K562 (cell line): ENCODE measurements around the gene FTO. TPM values are rescaled to one million over a fixed set of nuclear protein-coding genes. Genes with fewer than 3 reads are reported as not detected.

Experiments used
- ATAC-seq: fragments of 200-7000 bp; cut with Tn5 transposase; 3 replicates; pipeline ENCODE4 v1.9.1; 2020; ENCODE audit warnings: moderate library complexity
- BruUV-seq: library from RNA; stranded (reverse); fragments of 400-500 nt; replicated peaks from 2 replicates; lab custom pipeline; 2021; lab: Mats Ljungman, UMichigan
- CTCF ChIA-PET: fragments of 300-600 bp; formaldehyde crosslinking; extraction: SDS; loops from one replicate; lab custom pipeline; 2021; ENCODE audit warnings: low intra/inter-chr PET ratio; lab: Yijun Ruan, JAX
- POLR2A ChIA-PET: fragments of 300-600, 350-650 bp; sonication (Branson Sonifier 250); formaldehyde crosslinking; extraction: SDS; loops from one replicate; lab custom pipeline; 2021; ENCODE audit warnings: antibody characterized with exemption, inconsistent platforms; lab: Yijun Ruan, JAX
- DNase-seq, 4 experiments: peaks; one replicate each; pipeline versions ENCODE4 v3.0.0 to v3.0.0-alpha.2; 2011 to 2018; ENCODE audit warnings: low spot score in 3 of 4, mixed read lengths in 3 of 4; ENCODE audit errors: extremely low read depth in 1 of 4
- FAIRE-seq: peaks from 2 replicates; lab custom pipeline; 2011; peaks lifted over from hg19 to GRCh38; lab: Jason Lieb, UNC
- H2AFZ ChIP-seq: 2 replicates; pipeline ENCODE4 v1.6.0; 2011; ENCODE audit warnings: low read depth, low read length, control low read depth, inconsistent platforms
- H3K27ac ChIP-seq: fragments of 200-600 bp; 3 replicates; pipeline ENCODE4 v1.8.0; 2011; ENCODE audit warnings: low read depth, mild to moderate bottlenecking, control low read depth, inconsistent platforms, low read length, moderate library complexity, mixed read lengths; ENCODE audit errors: extremely low read depth
- H3K27me3 ChIP-seq, 2 experiments: fragments of 300-600 bp in 1 of 2; 2 replicates in 1 of 2; 3 replicates in 1 of 2; pipeline versions ENCODE4 v1.6.0 to v1.8.0; 2011; ENCODE audit warnings: inconsistent platforms in 2 of 2, low read length in 2 of 2, mild to moderate bottlenecking in 1 of 2, mixed read lengths in 1 of 2, moderate library complexity in 1 of 2; ENCODE audit not compliant: control insufficient read depth in 2 of 2, insufficient read depth in 2 of 2
- H3K36me3 ChIP-seq: fragments of 300-600 bp; 3 replicates; pipeline ENCODE4 v1.8.0; 2011; ENCODE audit warnings: mild to moderate bottlenecking, low read length, inconsistent platforms; ENCODE audit not compliant: control insufficient read depth, insufficient read depth
- H3K4me1 ChIP-seq, 2 experiments: fragments of 200-600 bp in 1 of 2; replicated peaks in 1 of 2; 2 replicates in 1 of 2; 3 replicates in 1 of 2; pipeline versions ENCODE4 v1.5.1 to v1.8.0; 2011; ENCODE audit warnings: inconsistent platforms in 2 of 2, low read length in 2 of 2, mild to moderate bottlenecking in 1 of 2, mixed read lengths in 1 of 2, moderate library complexity in 1 of 2; ENCODE audit not compliant: control insufficient read depth in 2 of 2, insufficient read depth in 2 of 2
- H3K4me2 ChIP-seq: 2 replicates; pipeline ENCODE4 v1.6.1; 2011; ENCODE audit warnings: low read length, control low read depth, inconsistent platforms, mixed read lengths; ENCODE audit not compliant: insufficient read depth
- H3K4me3 ChIP-seq: fragments of 200-600 bp; sonication (generic), shearing (Covaris generic); 2 replicates; pipeline ENCODE4 v1.5.1; 2016; ENCODE audit warnings: control low read depth, inconsistent platforms
- H3K79me2 ChIP-seq: fragments of 200-600 bp; 3 replicates; pipeline ENCODE4 v1.8.0; 2011; ENCODE audit warnings: low read length, inconsistent platforms; ENCODE audit not compliant: control insufficient read depth, insufficient read depth
- H3K9ac ChIP-seq, 2 experiments: 2 replicates each; pipeline versions ENCODE4 v1.6.0 to v1.6.1; 2011; ENCODE audit warnings: low read depth in 2 of 2, low read length in 2 of 2, control low read depth in 1 of 2, inconsistent platforms in 1 of 2, mild to moderate bottlenecking in 1 of 2, mixed read lengths in 1 of 2; ENCODE audit not compliant: insufficient read depth in 1 of 2
- H3K9me1 ChIP-seq: one replicate; pipeline ENCODE4 v1.6.0; 2011; ENCODE audit warnings: inconsistent platforms, mild to moderate bottlenecking, low read length, moderate library complexity; ENCODE audit not compliant: control insufficient read depth, insufficient read depth
- H3K9me3 ChIP-seq: replicated peaks from 2 replicates; pipeline ENCODE4 v1.5.1; 2011; ENCODE audit warnings: low read depth, low read length, inconsistent platforms; ENCODE audit not compliant: control insufficient read depth, insufficient read depth
- H4K20me1 ChIP-seq: replicated peaks from 2 replicates; pipeline ENCODE4 v1.6.1; 2011; ENCODE audit warnings: low read length, inconsistent platforms, mixed read lengths; ENCODE audit not compliant: control insufficient read depth, insufficient read depth
- CBFA2T3 ChIP-seq: fragments of 450-650 bp; IDR thresholded peaks from 2 replicates; pipeline ENCODE4 v1.6.1; 2017
- CREB3 ChIP-seq: fragments of 450-650 bp; conservative IDR thresholded peaks from 2 replicates; pipeline ENCODE4 v1.6.1; 2016; ENCODE audit warnings: missing genetic modification characterization, low read depth, mild to moderate bottlenecking, missing compliant biosample characterization, moderate library complexity
- PHB2 ChIP-seq: fragments of 450-650 bp; IDR thresholded peaks from 2 replicates; pipeline ENCODE4 v1.6.1; 2017; ENCODE audit warnings: low read depth
- PKNOX1 ChIP-seq: fragments of 450-650 bp; IDR thresholded peaks from 2 replicates; pipeline ENCODE4 v1.6.1; 2016
- SOX6 ChIP-seq: fragments of 450-650 bp; IDR thresholded peaks from 2 replicates; pipeline ENCODE4 v1.6.1; 2014; ENCODE audit warnings: mild to moderate bottlenecking
- TCF3 ChIP-seq: sonication (generic); formaldehyde crosslinking; IDR thresholded peaks from 2 replicates; pipeline ENCODE4 v1.4.0; 2020; ENCODE audit warnings: mild to moderate bottlenecking, missing genetic modification reagents
- XRCC5 ChIP-seq: fragments of 200-400 bp; formaldehyde crosslinking; IDR thresholded peaks from 2 replicates; pipeline ENCODE4 v1.6.1; 2017; ENCODE audit warnings: low read depth, mild to moderate bottlenecking, low read length
- ZC3H8 ChIP-seq: fragments of 450-650 bp; IDR thresholded peaks from 2 replicates; pipeline ENCODE4 v1.6.1; 2017
- ZNF12 ChIP-seq: sonication (generic); formaldehyde crosslinking; IDR thresholded peaks from 2 replicates; pipeline ENCODE4 v1.4.0; 2020; ENCODE audit warnings: mild to moderate bottlenecking, missing genetic modification reagents
- ZNF445 ChIP-seq: fragments of 250-450 bp; sonication (Bioruptor Pico); IDR thresholded peaks from 2 replicates; pipeline ENCODE4 v1.4.0; 2020; ENCODE audit warnings: low read depth, mild to moderate bottlenecking, moderate library complexity
- WGBS: fragments of 100-300 bp; shearing (Covaris generic); methylation state at CpG from one replicate; pipeline ENCODE4 v1.1.6; 2016; ENCODE audit warnings: low coverage, mixed read lengths; ENCODE audit not compliant: insufficient coverage; ENCODE audit errors: missing lambda C conversion rate; 5-methylcytosine and 5-hydroxymethylcytosine counted together
- in situ Hi-C: fragments of 300-500 bp; cut with MboI; formaldehyde crosslinking; loops from 4 replicates; pipeline ENCODE4 v1.15.0; 2018; ENCODE audit warnings: inconsistent platforms, mixed read lengths
- intact Hi-C: fragments of 100-400 bp; cut with micrococcal nuclease; formaldehyde crosslinking; loops from 2 replicates; pipeline ENCODE4 v1.14.2; 2022
- polyA plus RNA-seq, 8 experiments: library from polyadenylated mRNA; depleted of rRNA in 4 of 8; stranded (reverse) in 5 of 8; unstranded in 3 of 8; fragments of >200 nt; fragmentation: Nextera tagmentation in 2 of 8; fragmentation: Illumina TruSeq in 1 of 8; extraction: Ambion mirVana in 2 of 8; extraction: Trizol in 1 of 8; gene quantifications; 2 replicates each; pipeline versions ENCODE4 v1.2.1 to v1.2.3, GENCODE V29; 2011 to 2014; ENCODE audit warnings: inconsistent platforms in 1 of 8, missing spikeins in 1 of 8
- total RNA-seq, 7 experiments: library from RNA; depleted of rRNA in 6 of 7; stranded (reverse); fragments of >200 nt in 6 of 7; fragmentation: Illumina TruSeq in 2 of 7; extraction: Trizol in 2 of 7; gene quantifications; 2 replicates each; pipeline versions ENCODE4 v1.2.1 to v1.2.3, GENCODE V29; 2011 to 2021; ENCODE audit warnings: low replicate concordance in 1 of 7

FTO gene
- total and polyA plus RNA-seq, 9 of the 15 experiments (the other 6 are each of a cell fraction or from before 2014, with no cell fraction given): 11.3 to 27.7 (median 25.5) TPM

- H4K20me1 ChIP-seq: no peaks in the 10 kb centered on the region
- no peaks in the 10 kb centered on the region for H3K27me3 ChIP-seq
- ATAC-seq: no peak
- no peak overlapping the region for H3K4me3 ChIP-seq
- DNase-seq: no peak
- no peak overlapping the region for H2AFZ ChIP-seq
- no peaks in the 10 kb centered on the region for H3K36me3 ChIP-seq
- in situ Hi-C loops: no loop called here
- no peaks in the 10 kb centered on the region for H3K9me1 ChIP-seq
- H3K9me3 ChIP-seq: no peaks in the 10 kb centered on the region
- no peak overlapping the region for H3K27ac ChIP-seq
- POLR2A ChIA-PET: interaction anchor here (0.9 kb wide), 1 partner anchor 11 kb away, joined by 3 read pairs; no protein-coding TSS in a partner anchor
- H3K4me2 ChIP-seq: no peak overlapping the region
- WGBS: 16% methylated on average over 14 of the region's 14 CpGs
- BruUV-seq: no TSS peak
- no peak for FAIRE-seq
- no peak overlapping the region for H3K9ac ChIP-seq
- TF ChIP-seq ZC3H8 (no peak), CREB3 (tag) (no peak)
- no peaks in the 10 kb centered on the region for H3K79me2 ChIP-seq
- H3K4me1 ChIP-seq: no peaks in the 10 kb centered on the region
- intact Hi-C loops: no loop called here
- CTCF ChIA-PET: interaction anchor here (0.7 kb wide), 1 partner anchor 1506 kb away, joined by 3 read pairs; no protein-coding TSS in a partner anchor
Measured at GRCh38 chr16:53966821-53967571, 263.0 kb downstream of the FTO start.

GRCh38 chr16:53967572-53967971 lies 263.6 kb downstream of the FTO start:
- in situ Hi-C loops: no loop called here
- DNase-seq (no peak), ATAC-seq (no peak), FAIRE-seq (no peak)
- Histone ChIP-seq H3K4me2 (no peak overlapping the region), H3K9me3 (no peaks in the 10 kb centered on the region), H3K79me2 (no peaks in the 10 kb centered on the region), H3K4me1 (no peaks in the 10 kb centered on the region), H3K9me1 (no peaks in the 10 kb centered on the region), H2AFZ (no peak overlapping the region), H3K27ac (no peak overlapping the region), H4K20me1 (no peaks in the 10 kb centered on the region), H3K36me3 (no peaks in the 10 kb centered on the region), H3K4me3 (no peak overlapping the region), H3K27me3 (no peaks in the 10 kb centered on the region), H3K9ac (no peak overlapping the region)
- ChIA-PET POLR2A (interaction anchor here (0.9 kb wide), 1 partner anchor 11 kb away, joined by 3 read pairs; no protein-coding TSS in a partner anchor), CTCF (no interaction called here)
- intact Hi-C loops: no loop called here
- no TSS peak for BruUV-seq
- WGBS: 14% methylated on average over 6 of the region's 6 CpGs
- TF ChIP-seq TCF3 (no peak), CBFA2T3 (no peak), ZNF445 (CRISPR knock-in tag) (no peak), SOX6 (no peak), PHB2 (no peak), ZNF12 (CRISPR knock-in tag) (no peak), XRCC5 (no peak), PKNOX1 (no peak)
